OCI-M1 (cell line): ENCODE measurements around the gene NEMF.
"Not testable (repeated sequence)": the region's sequence is repeated elsewhere in the genome, so short reads cannot be mapped to it uniquely, and the experiment has no call there.

ENCODE experiments used
- DNase-seq: peaks from one replicate; lab custom pipeline; 2025; lab: John Stamatoyannopoulos, UW

Gene NEMF

DNA sequence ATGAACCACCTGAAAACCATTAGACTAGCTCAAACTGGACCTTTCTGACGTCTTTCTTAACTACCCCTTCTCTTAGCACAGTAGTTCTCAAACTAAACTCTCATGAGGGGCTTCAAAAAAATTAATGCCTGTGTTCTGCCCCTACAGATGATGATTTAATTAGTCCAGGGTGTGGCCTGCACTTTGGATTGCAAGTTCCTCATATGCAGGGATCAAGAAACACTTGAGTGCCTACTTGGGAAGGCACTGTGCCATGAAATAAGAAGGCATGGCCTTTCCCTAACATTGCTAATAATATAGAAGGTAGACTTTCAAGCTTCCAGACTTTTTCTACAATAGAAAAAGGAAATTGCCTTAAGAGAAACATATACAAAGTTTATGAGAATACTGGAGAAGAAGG lies 107.4 kb downstream of the NEMF start:
- no peak for DNase-seq

GRCh38 chr14:49735669-49736068 lies 116.9 kb downstream of the NEMF start:
- DNase-seq = not testable (repeated sequence)

GRCh38 chr14:49733836-49734235 lies 118.8 kb downstream of the NEMF start:
- DNase-seq = peak; percentile 3

GRCh38 chr14:49732896-49733295 lies 119.7 kb downstream of the NEMF start:
- no peak for DNase-seq
